Measurements from ENCODE around the gene ARSB. TPM values are rescaled to one million over a fixed set of nuclear protein-coding genes. Genes with fewer than 3 reads are reported as not detected.

The ARSB gene
- total and polyA plus RNA-seq, 7 experiments from 2014 or later = 3.3 to 10.8 (median 4.8) TPM

- Mint-ChIP-seq H3K27ac (no peak overlapping the region), H3K4me3 (no peak overlapping the region), H3K27me3 (peaks cover 15 to 56% (median 26%) of the 10 kb centered on the region in 5 donors), H3K9me3 (no peaks in the 10 kb centered on the region), H3K36me3 (no peaks in the 10 kb centered on the region), H3K4me1 (no peaks in the 10 kb centered on the region)
- Histone ChIP-seq H3K27me3 (ENCODE audit: control insufficient read depth in 2 of 2, insufficient read depth in 2 of 2, low read length in 2 of 2) (no peaks in the 10 kb centered on the region), H3K36me3 (ENCODE audit: control insufficient read depth in 2 of 3, insufficient read depth in 3 of 3, low read length in 3 of 3) (no peaks in the 10 kb centered on the region), H3K4me1 (ENCODE audit: control insufficient read depth in 2 of 2, insufficient read depth in 2 of 2, low read length in 2 of 2) (no peaks in the 10 kb centered on the region), H3K4me3 (ENCODE audit: low read length) (no peak overlapping the region), H3K9me3 (ENCODE audit: control insufficient read depth in 2 of 3, low read length in 3 of 3) (no peaks in the 10 kb centered on the region), H3K27ac (ENCODE audit: low read depth, low read length) (no peak overlapping the region)
- ATAC-seq (no peak), DNase-seq (no peak)
- CTCF ChIA-PET = no interaction called here
- intact Hi-C loops (cut with micrococcal nuclease) = no loop called here
- POLR2A ChIA-PET = no interaction called here
Observed at GRCh38 chr5:79002374-79002773, 17.3 kb upstream of the ARSB start.

DNA sequence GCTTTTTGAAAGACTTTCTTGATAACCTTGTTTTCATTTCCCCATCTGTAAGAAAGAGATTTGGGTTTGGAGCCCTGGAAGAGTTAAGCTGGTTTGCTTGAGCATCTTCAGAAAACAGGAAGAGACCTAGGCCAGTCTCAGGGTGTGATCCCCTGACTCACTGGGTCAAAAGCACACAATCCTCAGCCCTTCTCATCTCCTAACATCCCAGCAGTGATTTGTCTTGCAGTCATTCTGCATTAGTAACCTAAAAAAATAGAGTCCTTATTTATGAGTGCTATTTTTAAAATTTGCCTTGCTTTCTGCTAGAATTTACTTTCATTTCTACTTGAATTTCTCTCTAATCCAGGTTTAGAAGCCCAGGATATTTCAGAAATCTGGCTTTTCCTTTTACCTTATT, 16.4 kb upstream of the ARSB start:
- Histone ChIP-seq H3K4me3 (ENCODE audit: low read length) (no peak overlapping the region), H3K27ac (ENCODE audit: low read depth, low read length) (no peak overlapping the region), H3K9me3 (ENCODE audit: control insufficient read depth in 2 of 3, low read length in 3 of 3) (no peaks in the 10 kb centered on the region), H3K36me3 (ENCODE audit: control insufficient read depth in 2 of 3, insufficient read depth in 3 of 3, low read length in 3 of 3) (no peaks in the 10 kb centered on the region), H3K4me1 (ENCODE audit: control insufficient read depth in 2 of 2, insufficient read depth in 2 of 2, low read length in 2 of 2) (no peaks in the 10 kb centered on the region), H3K27me3 (ENCODE audit: control insufficient read depth in 2 of 2, insufficient read depth in 2 of 2, low read length in 2 of 2) (no peaks in the 10 kb centered on the region)
- ChIA-PET CTCF (no interaction called here), POLR2A (interaction anchor here (0.6 kb wide), 1 partner anchor 10 kb away, joined by 3 read pairs; no protein-coding TSS in a partner anchor)
- ATAC-seq = no peak
- Mint-ChIP-seq H3K4me3 (no peak overlapping the region), H3K4me1 (no peaks in the 10 kb centered on the region), H3K9me3 (no peaks in the 10 kb centered on the region), H3K27ac (no peak overlapping the region), H3K36me3 (no peaks in the 10 kb centered on the region), H3K27me3 (peaks cover 14 to 55% (median 23%) of the 10 kb centered on the region in 5 donors)
- DNase-seq = no peak
- intact Hi-C loops (cut with micrococcal nuclease) = no loop called here

DNA sequence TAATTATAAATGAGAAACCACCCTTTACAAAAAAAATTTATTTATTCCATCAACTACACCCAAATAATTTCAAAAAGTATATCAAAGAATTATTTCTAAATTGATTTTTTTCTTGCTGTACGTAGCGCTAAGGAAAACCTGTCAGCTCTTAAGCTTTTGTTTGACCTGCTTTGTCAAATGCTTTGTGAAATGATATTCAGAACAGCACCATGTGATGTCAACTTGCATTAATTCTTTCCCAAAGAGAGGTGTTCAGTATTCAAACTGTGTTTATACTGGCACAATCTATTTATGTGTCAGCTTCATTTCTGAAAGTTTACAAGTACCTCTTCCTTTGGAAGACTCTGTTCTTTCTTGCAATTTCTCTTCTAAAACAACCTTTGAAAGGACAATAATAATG, 12.0 kb upstream of the ARSB start:
- no peak overlapping the region for H3K4me3 Mint-ChIP-seq
- intact Hi-C loops (cut with micrococcal nuclease) = no loop called here
- ATAC-seq (no peak), DNase-seq (no peak)
- H3K36me3 ChIP-seq (ENCODE audit: control insufficient read depth in 2 of 3, insufficient read depth in 3 of 3, low read length in 3 of 3) = no peaks in the 10 kb centered on the region
- ChIA-PET POLR2A (interaction anchor here (0.6 kb wide), 1 partner anchor 223 kb away, joined by 5 read pairs; no protein-coding TSS in a partner anchor), CTCF (interaction anchor here (0.6 kb wide), 1 partner anchor 13 kb away, joined by 3 read pairs; no protein-coding TSS in a partner anchor)
- H3K27ac Mint-ChIP-seq = no peak overlapping the region
- peaks cover 0 to 3% of the 10 kb centered on the region in 2 donors for H3K4me1 ChIP-seq (ENCODE audit: control insufficient read depth in 2 of 2, insufficient read depth in 2 of 2, low read length in 2 of 2)
- peaks cover 6 to 25% (median 15%) of the 10 kb centered on the region in 7 donors for H3K4me1 Mint-ChIP-seq
- peaks cover 4 to 29% (median 16%) of the 10 kb centered on the region in 5 donors for H3K27me3 Mint-ChIP-seq
- H3K9me3 ChIP-seq (ENCODE audit: control insufficient read depth in 2 of 3, low read length in 3 of 3) = no peaks in the 10 kb centered on the region
- H3K36me3 Mint-ChIP-seq = peaks cover 0 to 7% (median 4%) of the 10 kb centered on the region in 5 donors
- H3K27ac ChIP-seq (ENCODE audit: low read depth, low read length) = no peak overlapping the region
- no peak overlapping the region for H3K4me3 ChIP-seq (ENCODE audit: low read length)
- H3K9me3 Mint-ChIP-seq = peaks cover 0 to 8% (median 2%) of the 10 kb centered on the region in 11 donors
- H3K27me3 ChIP-seq (ENCODE audit: control insufficient read depth in 2 of 2, insufficient read depth in 2 of 2, low read length in 2 of 2) = no peaks in the 10 kb centered on the region

- H3K4me3 Mint-ChIP-seq = no peak overlapping the region
Observed at GRCh38 chr5:78995521-78996007, 10.5 kb upstream of the ARSB start.

GRCh38 chr5:78993165-78993564, 8.1 kb upstream of the ARSB start:
- ATAC-seq (peak; percentile 34), DNase-seq (peak in 4 of 9 donors; percentile 10 to 36 (median 25))
- Histone ChIP-seq H3K27me3 (ENCODE audit: control insufficient read depth in 2 of 2, insufficient read depth in 2 of 2, low read length in 2 of 2) (no peaks in the 10 kb centered on the region), H3K36me3 (ENCODE audit: control insufficient read depth in 2 of 3, insufficient read depth in 3 of 3, low read length in 3 of 3) (no peaks in the 10 kb centered on the region), H3K4me3 (ENCODE audit: low read length) (no peak overlapping the region), H3K4me1 (ENCODE audit: control insufficient read depth in 2 of 2, insufficient read depth in 2 of 2, low read length in 2 of 2) (peaks cover 0 to 3% of the 10 kb centered on the region in 2 donors), H3K27ac (ENCODE audit: low read depth, low read length) (no peak overlapping the region), H3K9me3 (ENCODE audit: control insufficient read depth in 2 of 3, low read length in 3 of 3) (no peaks in the 10 kb centered on the region)
- Mint-ChIP-seq H3K36me3 (peaks cover 0 to 7% (median 4%) of the 10 kb centered on the region in 5 donors), H3K27ac (peak overlapping the region in 1 of 9 donors; percentile 3), H3K9me3 (peaks cover 0 to 8% (median 2%) of the 10 kb centered on the region in 11 donors), H3K27me3 (peaks cover 0 to 17% (median 4%) of the 10 kb centered on the region in 5 donors), H3K4me1 (peaks cover 6 to 26% (median 15%) of the 10 kb centered on the region in 7 donors), H3K4me3 (peak overlapping the region in 3 of 10 donors; percentile 4 to 37 (median 31))
- CTCF ChIA-PET = no interaction called here
- intact Hi-C loops (cut with micrococcal nuclease) = loop anchor here in 1 of 2 donors (1.0 kb wide), 1 partner anchor 8 kb away; the partner anchor contains the start of gene ARSB
- POLR2A ChIA-PET = interaction anchor here (1.0 kb wide), 1 partner anchor 8 kb away, joined by 3 read pairs; the partner anchor contains the start of gene ARSB

More at GRCh38 chr5:78995521-78996007, 10.5 kb upstream of the ARSB start:
- peaks cover 0 to 7% (median 4%) of the 10 kb centered on the region in 5 donors for H3K36me3 Mint-ChIP-seq
- DNase-seq (no peak), ATAC-seq (no peak)
- intact Hi-C loops (cut with micrococcal nuclease) = no loop called here
- H3K9me3 Mint-ChIP-seq = peaks cover 0 to 8% (median 2%) of the 10 kb centered on the region in 11 donors
- peaks cover 4 to 26% (median 12%) of the 10 kb centered on the region in 5 donors for H3K27me3 Mint-ChIP-seq
- CTCF ChIA-PET = interaction anchor here (1.0 kb wide), 1 partner anchor 10 kb away, joined by 4 read pairs; no protein-coding TSS in a partner anchor
- POLR2A ChIA-PET = no interaction called here
- peaks cover 6 to 26% (median 15%) of the 10 kb centered on the region in 7 donors for H3K4me1 Mint-ChIP-seq
- no peaks in the 10 kb centered on the region for H3K27me3 ChIP-seq (ENCODE audit: control insufficient read depth in 2 of 2, insufficient read depth in 2 of 2, low read length in 2 of 2)
- peaks cover 0 to 3% of the 10 kb centered on the region in 2 donors for H3K4me1 ChIP-seq (ENCODE audit: control insufficient read depth in 2 of 2, insufficient read depth in 2 of 2, low read length in 2 of 2)
- H3K4me3 ChIP-seq (ENCODE audit: low read length) = no peak overlapping the region
- H3K9me3 ChIP-seq (ENCODE audit: control insufficient read depth in 2 of 3, low read length in 3 of 3) = no peaks in the 10 kb centered on the region
- no peaks in the 10 kb centered on the region for H3K36me3 ChIP-seq (ENCODE audit: control insufficient read depth in 2 of 3, insufficient read depth in 3 of 3, low read length in 3 of 3)
- no peak overlapping the region for H3K27ac Mint-ChIP-seq
- H3K27ac ChIP-seq (ENCODE audit: low read depth, low read length) = no peak overlapping the region

GRCh38 chr5:78992146-78992545, 7.0 kb upstream of the ARSB start:
- no peaks in the 10 kb centered on the region for H3K36me3 ChIP-seq (ENCODE audit: control insufficient read depth in 2 of 3, insufficient read depth in 3 of 3, low read length in 3 of 3)
- no peaks in the 10 kb centered on the region for H3K27me3 ChIP-seq (ENCODE audit: control insufficient read depth in 2 of 2, insufficient read depth in 2 of 2, low read length in 2 of 2)
- H3K4me1 Mint-ChIP-seq = peaks cover 6 to 26% (median 15%) of the 10 kb centered on the region in 7 donors
- peaks cover 0 to 3% of the 10 kb centered on the region in 2 donors for H3K4me1 ChIP-seq (ENCODE audit: control insufficient read depth in 2 of 2, insufficient read depth in 2 of 2, low read length in 2 of 2)
- peaks cover 0 to 8% (median 2%) of the 10 kb centered on the region in 11 donors for H3K9me3 Mint-ChIP-seq
- ChIA-PET CTCF (no interaction called here), POLR2A (no interaction called here)
- ATAC-seq (no peak), DNase-seq (no peak)
- H3K27me3 Mint-ChIP-seq = peaks cover 0 to 12% (median 4%) of the 10 kb centered on the region in 5 donors
- H3K4me3 Mint-ChIP-seq = no peak overlapping the region
- H3K9me3 ChIP-seq (ENCODE audit: control insufficient read depth in 2 of 3, low read length in 3 of 3) = no peaks in the 10 kb centered on the region
- H3K36me3 Mint-ChIP-seq = peaks cover 0 to 7% (median 4%) of the 10 kb centered on the region in 5 donors
- H3K27ac ChIP-seq (ENCODE audit: low read depth, low read length) = no peak overlapping the region
- intact Hi-C loops (cut with micrococcal nuclease) = no loop called here
- H3K27ac Mint-ChIP-seq = peak overlapping the region in 1 of 9 donors; percentile 38
- H3K4me3 ChIP-seq (ENCODE audit: low read length) = no peak overlapping the region

Data from naive thymus-derived CD4-positive, alpha-beta T cell (primary cell).